GM21381 (cell line): ENCODE data around the gene TMEM132A.

Source experiments
- ATAC-seq: cut with Tn5 transposase; IDR thresholded peaks from one replicate; pipeline ENCODE4 v1.9.1; 2021; ENCODE audit warnings: mild to moderate bottlenecking, moderate library complexity; ENCODE audit not compliant: unreplicated experiment

TMEM132A gene, protein sequence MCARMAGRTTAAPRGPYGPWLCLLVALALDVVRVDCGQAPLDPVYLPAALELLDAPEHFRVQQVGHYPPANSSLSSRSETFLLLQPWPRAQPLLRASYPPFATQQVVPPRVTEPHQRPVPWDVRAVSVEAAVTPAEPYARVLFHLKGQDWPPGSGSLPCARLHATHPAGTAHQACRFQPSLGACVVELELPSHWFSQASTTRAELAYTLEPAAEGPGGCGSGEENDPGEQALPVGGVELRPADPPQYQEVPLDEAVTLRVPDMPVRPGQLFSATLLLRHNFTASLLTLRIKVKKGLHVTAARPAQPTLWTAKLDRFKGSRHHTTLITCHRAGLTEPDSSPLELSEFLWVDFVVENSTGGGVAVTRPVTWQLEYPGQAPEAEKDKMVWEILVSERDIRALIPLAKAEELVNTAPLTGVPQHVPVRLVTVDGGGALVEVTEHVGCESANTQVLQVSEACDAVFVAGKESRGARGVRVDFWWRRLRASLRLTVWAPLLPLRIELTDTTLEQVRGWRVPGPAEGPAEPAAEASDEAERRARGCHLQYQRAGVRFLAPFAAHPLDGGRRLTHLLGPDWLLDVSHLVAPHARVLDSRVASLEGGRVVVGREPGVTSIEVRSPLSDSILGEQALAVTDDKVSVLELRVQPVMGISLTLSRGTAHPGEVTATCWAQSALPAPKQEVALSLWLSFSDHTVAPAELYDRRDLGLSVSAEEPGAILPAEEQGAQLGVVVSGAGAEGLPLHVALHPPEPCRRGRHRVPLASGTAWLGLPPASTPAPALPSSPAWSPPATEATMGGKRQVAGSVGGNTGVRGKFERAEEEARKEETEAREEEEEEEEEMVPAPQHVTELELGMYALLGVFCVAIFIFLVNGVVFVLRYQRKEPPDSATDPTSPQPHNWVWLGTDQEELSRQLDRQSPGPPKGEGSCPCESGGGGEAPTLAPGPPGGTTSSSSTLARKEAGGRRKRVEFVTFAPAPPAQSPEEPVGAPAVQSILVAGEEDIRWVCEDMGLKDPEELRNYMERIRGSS

DNA sequence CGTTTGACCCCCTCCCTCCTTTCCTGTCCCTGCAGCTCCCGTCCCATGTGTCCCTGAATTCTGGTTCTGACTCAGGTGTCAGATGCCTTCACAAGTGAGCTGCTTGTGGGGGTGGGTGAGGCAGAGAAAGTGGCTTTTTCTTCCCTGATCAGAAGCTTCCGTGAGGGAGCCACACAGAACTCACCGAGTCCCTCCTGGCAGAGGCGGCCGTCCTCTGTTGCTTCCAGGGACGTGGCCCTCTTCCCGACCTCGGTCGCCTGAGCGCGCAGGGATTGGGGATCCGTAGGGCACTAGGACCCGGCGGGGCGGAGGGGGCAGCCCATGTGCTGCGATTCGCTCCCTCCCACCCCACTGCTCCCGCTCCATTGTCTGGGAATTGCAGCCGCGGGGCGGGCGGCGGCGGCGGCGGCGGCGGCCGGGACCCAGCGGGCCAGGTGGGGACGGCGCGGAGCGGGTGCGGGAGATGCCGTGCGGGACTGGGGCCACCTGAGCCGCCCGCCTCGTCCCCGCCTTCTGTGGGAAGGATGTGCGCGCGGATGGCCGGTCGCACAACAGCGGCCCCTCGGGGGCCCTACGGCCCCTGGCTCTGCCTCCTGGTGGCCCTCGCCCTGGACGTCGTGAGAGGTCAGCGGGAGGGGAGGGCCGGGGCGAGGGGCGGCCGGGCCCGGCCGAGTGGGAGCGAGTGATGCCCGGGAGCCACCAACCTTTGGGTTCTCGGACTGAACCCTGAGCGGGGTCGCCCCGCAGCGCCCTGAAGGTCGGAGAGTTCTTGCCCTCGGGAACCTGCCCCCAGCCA lies at the start of gene TMEM132A:
Gene TMEM132A (plus strand): TSS at position 351 of the 796 bp plus-strand sequence. CDS start 174 bp downstream, at position 525.
- no peak for ATAC-seq

DNA sequence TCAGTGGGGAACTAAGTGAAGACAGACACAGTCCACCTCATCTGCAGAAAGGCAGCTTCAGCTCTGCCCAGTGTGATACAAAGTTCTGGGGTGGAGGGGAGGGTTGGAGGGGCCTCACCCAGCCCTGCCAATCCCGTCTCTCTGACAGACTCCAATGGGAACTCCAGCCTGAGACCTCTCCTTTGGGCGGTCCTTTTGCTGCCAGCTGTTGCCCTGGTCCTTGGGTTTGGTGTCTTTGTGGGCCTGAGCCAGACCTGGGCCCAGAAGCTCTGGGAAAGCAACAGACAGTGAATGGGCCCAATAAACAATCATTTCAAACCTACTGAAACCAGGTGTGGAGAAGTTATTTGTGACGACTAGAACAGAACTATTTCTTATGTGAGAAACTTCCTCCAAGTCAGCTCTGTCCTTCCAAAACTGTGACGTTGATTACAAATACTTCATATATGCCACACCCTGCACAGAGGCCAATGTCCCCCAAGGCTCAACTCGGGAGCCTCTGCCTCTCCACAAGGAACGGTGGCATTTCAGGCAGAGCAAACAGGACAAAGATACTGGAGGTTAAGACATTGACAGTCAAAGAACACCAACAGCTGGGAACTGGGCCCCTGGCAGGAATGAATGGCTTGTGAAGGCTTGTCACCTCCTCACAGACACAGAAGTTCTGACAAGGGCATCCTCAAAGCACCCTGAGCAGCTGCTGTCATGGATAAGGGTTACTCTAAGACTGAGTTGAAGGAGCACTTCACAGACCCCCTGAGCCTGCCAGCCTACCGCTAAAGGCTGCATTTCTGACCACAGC lies 48.7 kb upstream of the TMEM132A start:
- no peak for ATAC-seq

DNA sequence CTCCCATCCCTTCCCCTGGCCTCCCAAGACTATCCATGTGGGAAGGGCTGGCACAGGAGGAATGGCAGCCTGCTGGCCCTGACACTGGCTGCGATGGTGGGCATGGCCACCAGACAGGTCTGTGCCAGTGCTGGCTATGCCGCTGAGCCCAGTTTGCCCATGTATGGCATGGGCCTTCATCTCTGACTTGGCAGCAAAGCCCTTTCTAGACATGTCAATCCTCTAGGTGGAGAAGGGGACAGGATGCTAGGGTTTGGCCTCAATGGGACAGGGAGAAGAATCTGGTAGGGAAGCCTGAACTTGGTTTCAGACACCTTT lies 48.1 kb upstream of the TMEM132A start:
- ATAC-seq = no peak

DNA sequence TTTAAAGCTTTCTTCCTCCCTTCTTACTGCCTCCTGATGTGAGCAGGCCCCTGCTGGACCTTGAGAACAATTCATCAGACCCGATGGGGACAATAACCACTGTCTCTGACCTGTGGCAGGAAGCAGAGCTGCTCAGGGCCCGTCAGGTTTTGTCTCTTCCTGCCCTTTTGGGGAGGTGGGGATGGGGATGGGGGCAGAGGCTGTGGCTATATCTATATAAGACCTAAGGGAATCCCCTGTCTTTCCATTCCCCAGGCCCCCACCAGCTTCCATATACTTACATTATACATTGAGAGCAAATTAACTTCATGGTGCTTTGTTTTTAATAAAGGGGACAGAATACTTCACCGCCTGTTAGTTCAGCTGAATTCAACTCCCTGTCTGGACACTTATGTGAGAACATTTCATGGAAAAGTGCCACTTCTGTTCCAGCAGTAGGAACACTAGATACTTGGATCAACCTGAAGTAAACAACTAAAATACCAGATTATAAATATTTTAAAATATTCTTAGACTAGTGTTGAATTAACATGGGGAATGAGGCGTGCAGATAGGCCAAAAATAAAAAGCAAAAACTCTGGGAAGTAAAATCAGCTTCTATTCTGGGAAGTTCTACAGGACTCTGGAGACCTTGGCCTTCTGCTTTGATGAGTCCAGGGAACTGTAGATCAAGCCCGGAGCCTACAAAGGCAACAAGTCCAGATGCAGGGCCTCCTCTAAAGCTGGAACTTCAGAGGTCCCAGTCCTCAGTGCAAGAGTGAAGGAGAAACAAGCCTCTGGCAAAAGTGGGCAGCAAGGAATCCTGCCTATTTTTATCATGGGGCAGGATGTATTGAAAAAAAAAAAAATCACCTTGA lies 45.8 kb upstream of the TMEM132A start:
- no peak for ATAC-seq

DNA sequence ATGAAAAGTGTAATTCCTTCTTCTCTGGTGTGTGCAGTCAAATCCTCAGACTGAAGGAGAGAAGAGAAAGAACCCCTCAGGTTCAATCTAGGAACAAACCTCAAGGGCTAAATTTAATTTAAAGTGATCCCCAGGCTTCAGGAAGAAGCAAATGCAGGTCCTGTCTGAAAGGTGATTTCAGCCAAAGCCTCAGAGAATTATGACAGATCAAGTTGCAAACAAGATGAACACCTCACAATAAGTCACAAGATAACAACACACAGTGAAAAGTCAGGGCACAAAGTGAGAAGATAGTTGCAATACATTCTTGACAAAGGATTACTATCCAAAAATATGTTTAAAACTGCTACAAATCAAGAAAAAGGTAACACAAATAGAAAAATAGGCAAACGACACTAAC lies 45.2 kb upstream of the TMEM132A start:
- ATAC-seq = no peak

DNA sequence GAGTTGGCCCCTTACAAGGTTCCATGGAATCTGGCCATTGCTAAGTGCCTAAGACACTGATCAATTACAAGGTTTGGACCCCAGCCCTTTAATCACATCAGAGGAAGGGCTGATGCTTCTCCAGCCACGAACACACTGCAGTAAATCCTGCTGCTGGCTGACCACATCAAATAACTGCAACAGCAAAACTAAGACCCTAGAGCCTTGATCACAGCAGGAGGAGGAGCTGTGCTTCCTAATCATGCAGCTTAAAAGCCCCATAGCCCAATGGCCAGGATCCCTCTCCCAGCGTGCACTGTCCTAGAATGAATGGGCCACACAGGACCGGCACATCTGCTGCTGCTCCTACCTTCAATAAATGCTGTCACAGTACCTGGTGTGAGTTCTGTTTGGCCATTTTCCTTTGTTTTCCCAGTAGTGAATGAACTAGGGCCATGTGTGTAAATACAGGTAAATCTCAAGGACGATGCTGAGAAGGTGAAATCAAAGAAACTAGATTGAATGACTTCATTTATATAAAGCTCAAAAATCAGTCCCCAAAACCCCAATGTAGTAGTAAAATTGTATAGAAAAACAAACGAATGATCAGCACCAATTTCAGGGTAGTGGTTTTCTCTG lies 44.2 kb upstream of the TMEM132A start:
- ATAC-seq = no peak

DNA sequence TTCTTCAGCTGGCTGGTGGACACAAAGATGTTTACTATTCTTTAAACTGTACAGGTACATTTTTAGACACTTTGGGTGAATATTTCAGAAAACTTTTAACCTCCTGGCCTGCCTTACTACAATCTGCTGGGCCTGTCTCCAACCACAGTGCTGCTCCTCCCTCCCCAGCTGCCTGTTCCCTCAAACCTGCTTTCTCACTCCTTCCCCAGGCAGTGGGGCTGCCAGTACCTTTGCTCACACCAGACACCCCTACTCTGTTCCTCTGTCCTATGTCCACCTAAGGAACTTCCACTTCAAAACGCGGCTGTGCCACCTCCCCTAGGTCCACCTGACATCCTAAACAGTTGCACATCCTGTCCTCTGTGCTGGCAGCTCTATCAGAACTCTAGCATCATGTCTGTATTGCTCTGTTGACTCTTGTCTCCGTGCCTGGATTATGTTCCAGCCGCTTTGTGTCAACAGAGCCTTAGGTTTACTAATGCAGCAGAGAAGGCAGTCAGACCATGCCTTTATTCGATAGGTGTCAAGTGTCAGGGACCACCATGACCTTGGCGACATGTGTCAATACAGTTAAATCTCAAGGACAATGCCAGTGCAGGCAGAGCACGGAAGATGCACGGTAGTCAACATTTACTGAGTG lies 43.5 kb upstream of the TMEM132A start:
- no peak for ATAC-seq

DNA sequence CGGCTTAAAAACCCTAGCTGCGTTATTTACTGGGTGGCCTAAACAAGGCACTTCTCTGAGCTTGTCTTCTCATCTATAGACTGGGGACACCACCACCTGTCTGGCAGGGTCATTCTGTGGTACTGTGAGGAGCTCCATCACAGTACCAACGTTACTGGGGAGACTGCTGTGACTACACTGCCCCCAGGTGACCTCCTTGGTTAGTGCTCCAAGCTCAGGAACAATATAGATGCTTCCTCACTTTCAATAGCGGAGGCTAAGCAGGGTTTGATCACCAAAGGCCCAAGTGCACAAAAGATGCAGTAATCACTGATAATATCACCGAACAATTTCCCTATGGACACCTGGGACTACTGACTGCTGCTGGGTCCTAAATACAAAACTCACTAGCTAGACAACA lies 36.7 kb upstream of the TMEM132A start:
- no peak for ATAC-seq

DNA sequence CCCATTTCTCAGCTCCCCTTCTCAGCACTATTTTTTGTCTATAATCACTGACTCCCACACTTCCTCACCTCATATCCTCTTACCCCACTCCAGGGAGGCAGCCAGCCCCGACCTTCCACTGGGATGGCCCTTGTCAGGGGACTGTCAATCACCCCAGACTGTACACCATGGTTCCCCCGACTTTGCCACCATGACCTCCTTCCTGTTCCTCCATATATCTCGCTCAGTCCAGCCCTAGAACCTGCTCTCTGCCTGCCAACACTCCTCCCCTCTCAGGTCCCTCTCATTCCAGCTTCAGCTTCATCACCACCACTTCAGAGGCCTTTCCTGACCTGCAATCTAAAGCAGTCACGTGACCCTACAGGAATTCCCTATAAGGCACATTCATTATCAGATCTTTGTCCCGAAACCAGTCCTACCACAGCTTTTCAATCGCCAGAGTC lies 34.4 kb upstream of the TMEM132A start:
- ATAC-seq = no peak

DNA sequence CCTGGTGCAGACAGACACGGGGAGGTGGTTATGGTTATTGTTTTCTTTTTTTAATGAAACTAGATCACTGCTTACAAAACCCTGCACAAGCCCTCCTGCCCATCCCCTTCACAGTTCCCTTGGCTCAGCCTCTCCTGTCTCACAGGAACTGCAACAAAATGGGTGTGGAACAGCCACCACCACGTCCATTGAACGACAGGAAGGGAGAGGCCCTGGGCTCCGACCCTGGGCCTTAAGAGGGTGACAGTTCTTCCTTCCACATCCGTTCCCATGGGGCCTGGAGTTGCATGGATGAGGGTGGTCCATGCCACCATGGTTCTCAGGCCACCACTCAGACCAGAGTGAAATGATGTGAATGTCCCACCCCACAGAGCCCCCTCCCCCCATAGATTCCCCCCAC lies 33.6 kb upstream of the TMEM132A start:
- ATAC-seq = no peak

DNA sequence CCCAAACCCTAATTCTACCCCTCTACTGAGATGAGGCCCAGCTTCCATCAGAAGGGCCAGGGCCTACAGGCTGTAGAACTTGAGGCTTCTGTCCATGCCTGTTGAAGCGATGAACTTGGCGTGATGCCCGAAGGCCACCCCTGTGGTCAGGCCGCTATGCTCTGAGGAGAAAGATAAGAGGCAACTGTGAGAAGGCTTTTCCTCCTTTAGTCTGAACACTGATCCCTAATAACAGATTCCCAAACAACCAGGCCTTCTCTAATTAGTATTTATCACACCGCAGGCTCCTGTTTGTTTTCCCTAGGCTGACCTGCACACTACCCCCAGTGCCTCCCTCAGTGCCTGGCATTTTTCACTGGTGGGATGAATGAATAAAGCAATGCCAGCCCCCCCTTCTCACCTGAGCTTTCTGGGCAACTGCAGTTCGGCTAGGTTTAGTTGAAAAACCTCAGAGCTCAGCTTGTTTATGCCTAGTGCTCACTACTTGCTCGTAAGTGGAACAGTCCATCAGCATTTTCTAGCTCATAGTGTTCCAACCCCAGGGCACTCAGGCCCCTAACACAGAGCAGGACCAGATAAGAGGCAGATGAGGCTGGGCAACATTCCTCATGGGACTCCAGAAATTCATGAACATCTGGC lies 33.0 kb upstream of the TMEM132A start:
- ATAC-seq = no peak

DNA sequence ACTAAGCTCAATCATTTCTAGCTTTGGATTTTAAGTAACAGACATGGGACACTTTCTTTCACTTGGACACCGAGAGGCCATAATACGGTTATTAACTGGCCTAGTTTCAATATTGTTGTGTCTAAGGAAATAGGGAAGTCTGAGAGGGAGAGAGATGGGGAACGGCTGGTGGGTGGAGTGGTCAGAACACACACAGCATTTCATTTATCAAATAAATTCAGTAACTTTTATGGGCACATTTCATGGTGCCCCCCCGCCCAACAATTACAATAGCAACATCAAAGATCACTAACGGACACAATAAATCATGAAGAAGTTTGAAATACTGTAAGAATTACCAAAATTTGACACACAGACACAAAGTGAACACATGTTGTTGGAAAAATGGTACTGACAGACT lies 28.6 kb upstream of the TMEM132A start:
- no peak for ATAC-seq

DNA sequence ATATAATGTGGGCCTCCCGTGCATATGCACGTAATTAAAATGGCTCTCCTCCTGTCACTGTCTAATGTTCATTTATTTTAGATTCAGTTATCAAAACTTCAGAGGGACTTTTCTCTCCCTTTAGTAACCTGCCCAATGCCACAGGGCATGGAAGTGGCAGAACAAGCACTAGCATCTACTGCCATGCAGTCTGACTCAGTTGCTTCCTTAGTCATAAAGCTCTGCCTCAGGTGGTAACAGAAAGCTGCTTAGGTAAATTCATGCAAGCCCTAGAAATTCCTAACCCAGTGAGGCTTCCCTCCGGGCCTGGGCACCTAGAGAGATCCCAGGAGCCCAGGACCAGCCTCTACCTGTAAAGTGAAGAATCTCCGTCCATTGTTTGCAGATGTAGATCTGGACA lies 26.8 kb upstream of the TMEM132A start:
- ATAC-seq = no peak

DNA sequence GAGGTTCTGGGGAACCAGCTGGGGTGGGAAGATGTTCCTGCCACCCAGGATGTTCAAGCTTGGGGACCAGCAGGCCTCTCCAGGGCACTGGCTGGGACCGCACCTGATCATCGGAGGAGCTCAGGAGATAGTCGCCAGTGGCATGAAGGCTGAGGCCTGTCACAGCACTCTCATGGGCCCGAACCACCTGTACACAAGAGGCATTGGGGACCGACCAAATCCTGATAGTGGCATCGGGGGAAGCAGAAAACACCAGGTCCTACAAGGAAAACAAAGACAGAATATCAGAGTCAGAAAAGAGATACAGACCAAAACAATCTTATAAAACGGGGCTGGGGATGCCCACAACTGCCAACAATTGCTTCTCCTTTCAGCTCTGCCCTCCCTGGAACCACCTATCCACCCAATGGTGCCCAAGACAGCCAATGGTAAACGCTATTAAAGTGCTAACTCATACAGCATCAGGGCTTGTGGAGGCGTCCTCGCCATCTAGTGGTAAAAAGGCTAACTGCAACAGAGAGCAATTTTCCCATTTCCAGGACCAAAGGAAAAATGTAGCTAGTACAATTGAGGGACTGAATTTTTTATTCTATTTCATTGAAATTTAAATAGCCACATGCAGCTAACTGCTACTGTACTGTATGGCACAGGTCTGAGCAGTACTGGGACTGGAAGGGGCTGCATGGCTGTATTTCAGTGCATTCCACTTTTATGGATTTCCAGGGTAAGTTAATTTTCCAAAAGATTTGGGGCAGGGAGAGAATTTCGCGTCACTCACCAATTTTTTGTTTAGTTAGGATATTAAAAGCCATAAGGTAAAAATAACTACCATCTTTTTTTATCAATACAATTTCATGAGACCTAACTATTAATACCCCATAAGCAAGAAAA lies 25.0 kb upstream of the TMEM132A start:
- no peak for ATAC-seq

DNA sequence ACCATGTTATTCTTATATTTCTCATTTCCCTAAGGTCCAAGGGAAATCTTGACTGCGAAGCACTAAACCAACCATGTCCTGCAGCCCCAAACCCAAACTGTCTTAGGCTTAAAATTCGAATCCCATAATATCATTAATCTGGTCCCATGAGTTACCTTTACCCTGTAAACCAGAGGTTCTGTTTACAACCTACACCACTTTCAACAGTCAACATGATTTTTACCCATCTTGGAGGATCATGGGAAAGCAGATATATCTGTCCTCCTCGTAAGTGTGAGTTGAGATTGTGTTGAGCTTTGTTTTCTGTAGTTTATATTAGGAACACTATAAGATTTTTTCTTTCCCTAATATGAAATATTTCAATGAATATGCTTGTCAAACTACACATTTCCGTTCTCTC lies 24.3 kb upstream of the TMEM132A start:
- ATAC-seq = no peak

DNA sequence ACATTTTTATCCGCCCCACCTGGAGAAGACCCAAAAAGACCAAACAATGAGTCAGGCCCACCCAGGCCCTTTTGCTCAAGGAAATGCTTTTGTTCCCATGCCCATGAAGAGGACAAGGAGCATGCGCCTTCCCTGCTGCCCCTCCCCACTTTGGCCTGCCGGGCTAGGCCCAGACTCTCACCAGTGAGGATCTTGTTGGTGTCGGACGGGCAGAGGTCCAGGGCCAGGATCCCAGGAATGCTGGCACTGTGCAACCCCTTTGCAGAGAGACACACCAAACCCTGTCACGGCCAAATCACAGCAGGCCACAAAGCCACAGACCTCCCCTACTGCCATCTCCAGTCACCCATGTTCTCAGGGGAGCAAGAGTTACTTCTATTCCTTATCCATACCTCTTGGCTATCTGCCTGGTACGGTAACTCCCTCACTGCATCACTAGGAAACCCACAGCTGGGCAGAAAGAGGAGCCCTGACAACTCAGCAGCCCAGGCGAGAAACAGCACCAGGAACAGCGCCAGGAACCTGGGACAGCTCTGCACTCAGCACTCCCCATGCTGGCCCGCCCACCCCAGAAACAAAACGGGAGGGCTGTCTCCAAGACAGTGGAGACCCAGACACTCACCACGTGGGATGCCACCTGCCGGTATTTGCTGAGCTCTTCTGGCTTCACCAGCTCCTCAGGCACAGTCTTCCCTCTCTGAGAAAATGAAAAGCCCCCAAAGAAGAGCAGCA lies 23.4 kb upstream of the TMEM132A start:
- no peak for ATAC-seq
